ENCODE results near the gene ITPR1. TPM values are rescaled to one million over a fixed set of nuclear protein-coding genes. Genes with fewer than 3 reads are reported as not detected.

The ITPR1 gene
- total and polyA plus RNA-seq, 2 experiments from 2014 or later: 6.8 to 21.0 TPM

- H3K36me3 ChIP-seq (ENCODE audit: insufficient read depth): no peaks in the 10 kb centered on the region
- no peaks in the 10 kb centered on the region for H3K27me3 ChIP-seq (ENCODE audit: insufficient read depth)
- TF ChIP-seq, protein P1, sequence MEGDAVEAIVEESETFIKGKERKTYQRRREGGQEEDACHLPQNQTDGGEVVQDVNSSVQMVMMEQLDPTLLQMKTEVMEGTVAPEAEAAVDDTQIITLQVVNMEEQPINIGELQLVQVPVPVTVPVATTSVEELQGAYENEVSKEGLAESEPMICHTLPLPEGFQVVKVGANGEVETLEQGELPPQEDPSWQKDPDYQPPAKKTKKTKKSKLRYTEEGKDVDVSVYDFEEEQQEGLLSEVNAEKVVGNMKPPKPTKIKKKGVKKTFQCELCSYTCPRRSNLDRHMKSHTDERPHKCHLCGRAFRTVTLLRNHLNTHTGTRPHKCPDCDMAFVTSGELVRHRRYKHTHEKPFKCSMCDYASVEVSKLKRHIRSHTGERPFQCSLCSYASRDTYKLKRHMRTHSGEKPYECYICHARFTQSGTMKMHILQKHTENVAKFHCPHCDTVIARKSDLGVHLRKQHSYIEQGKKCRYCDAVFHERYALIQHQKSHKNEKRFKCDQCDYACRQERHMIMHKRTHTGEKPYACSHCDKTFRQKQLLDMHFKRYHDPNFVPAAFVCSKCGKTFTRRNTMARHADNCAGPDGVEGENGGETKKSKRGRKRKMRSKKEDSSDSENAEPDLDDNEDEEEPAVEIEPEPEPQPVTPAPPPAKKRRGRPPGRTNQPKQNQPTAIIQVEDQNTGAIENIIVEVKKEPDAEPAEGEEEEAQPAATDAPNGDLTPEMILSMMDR (conservative IDR thresholded peaks at IDR 0.05; ENCODE audit: low read depth in 2 of 2): peak; percentile 94 to 98
- TF ChIP-seq, protein P2, sequence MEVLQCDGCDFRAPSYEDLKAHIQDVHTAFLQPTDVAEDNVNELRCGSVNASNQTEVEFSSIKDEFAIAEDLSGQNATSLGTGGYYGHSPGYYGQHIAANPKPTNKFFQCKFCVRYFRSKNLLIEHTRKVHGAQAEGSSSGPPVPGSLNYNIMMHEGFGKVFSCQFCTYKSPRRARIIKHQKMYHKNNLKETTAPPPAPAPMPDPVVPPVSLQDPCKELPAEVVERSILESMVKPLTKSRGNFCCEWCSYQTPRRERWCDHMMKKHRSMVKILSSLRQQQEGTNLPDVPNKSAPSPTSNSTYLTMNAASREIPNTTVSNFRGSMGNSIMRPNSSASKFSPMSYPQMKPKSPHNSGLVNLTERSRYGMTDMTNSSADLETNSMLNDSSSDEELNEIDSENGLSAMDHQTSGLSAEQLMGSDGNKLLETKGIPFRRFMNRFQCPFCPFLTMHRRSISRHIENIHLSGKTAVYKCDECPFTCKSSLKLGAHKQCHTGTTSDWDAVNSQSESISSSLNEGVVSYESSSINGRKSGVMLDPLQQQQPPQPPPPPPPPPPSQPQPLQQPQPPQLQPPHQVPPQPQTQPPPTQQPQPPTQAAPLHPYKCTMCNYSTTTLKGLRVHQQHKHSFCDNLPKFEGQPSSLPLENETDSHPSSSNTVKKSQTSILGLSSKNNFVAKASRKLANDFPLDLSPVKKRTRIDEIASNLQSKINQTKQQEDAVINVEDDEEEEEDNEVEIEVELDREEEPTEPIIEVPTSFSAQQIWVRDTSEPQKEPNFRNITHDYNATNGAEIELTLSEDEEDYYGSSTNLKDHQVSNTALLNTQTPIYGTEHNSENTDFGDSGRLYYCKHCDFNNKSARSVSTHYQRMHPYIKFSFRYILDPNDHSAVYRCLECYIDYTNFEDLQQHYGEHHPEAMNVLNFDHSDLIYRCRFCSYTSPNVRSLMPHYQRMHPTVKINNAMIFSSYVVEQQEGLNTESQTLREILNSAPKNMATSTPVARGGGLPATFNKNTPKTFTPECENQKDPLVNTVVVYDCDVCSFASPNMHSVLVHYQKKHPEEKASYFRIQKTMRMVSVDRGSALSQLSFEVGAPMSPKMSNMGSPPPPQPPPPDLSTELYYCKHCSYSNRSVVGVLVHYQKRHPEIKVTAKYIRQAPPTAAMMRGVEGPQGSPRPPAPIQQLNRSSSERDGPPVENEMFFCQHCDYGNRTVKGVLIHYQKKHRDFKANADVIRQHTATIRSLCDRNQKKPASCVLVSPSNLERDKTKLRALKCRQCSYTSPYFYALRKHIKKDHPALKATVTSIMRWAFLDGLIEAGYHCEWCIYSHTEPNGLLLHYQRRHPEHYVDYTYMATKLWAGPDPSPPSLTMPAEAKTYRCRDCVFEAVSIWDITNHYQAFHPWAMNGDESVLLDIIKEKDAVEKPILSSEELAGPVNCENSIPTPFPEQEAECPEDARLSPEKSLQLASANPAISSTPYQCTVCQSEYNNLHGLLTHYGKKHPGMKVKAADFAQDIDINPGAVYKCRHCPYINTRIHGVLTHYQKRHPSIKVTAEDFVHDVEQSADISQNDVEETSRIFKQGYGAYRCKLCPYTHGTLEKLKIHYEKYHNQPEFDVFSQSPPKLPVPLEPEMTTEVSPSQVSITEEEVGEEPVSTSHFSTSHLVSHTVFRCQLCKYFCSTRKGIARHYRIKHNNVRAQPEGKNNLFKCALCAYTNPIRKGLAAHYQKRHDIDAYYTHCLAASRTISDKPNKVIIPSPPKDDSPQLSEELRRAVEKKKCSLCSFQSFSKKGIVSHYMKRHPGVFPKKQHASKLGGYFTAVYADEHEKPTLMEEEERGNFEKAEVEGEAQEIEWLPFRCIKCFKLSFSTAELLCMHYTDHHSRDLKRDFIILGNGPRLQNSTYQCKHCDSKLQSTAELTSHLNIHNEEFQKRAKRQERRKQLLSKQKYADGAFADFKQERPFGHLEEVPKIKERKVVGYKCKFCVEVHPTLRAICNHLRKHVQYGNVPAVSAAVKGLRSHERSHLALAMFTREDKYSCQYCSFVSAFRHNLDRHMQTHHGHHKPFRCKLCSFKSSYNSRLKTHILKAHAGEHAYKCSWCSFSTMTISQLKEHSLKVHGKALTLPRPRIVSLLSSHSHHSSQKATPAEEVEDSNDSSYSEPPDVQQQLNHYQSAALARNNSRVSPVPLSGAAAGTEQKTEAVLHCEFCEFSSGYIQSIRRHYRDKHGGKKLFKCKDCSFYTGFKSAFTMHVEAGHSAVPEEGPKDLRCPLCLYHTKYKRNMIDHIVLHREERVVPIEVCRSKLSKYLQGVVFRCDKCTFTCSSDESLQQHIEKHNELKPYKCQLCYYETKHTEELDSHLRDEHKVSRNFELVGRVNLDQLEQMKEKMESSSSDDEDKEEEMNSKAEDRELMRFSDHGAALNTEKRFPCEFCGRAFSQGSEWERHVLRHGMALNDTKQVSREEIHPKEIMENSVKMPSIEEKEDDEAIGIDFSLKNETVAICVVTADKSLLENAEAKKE (CRISPR knock-in tag; IDR thresholded peaks at IDR 0.05): no peak
- no peak overlapping the region for H3K27ac ChIP-seq (ENCODE audit: low read depth)
- Mint-ChIP-seq H3K4me3 (no peak overlapping the region), H3K27ac (no peak overlapping the region; the same call in 1 of the 2 replicates), H3K9me3 (no peaks in the 10 kb centered on the region; the same call in 2 of the 3 replicates), H3K27me3 (ENCODE audit: insufficient read depth, low read depth, poor library complexity) (peaks cover 1% of the 10 kb centered on the region), H3K4me1 (no peaks in the 10 kb centered on the region), H3K36me3 (ENCODE audit: low read depth) (no peaks in the 10 kb centered on the region)
- peak; percentile 79 for DNase-seq (ENCODE audit: low spot score)
- ATAC-seq: peak; percentile 80
- no peaks in the 10 kb centered on the region for H3F3A ChIP-seq (replicated peaks; ENCODE audit: low read depth)
- H3K9me2 ChIP-seq (ENCODE audit: insufficient read depth): no peaks in the 10 kb centered on the region
- H4K20me1 ChIP-seq (replicated peaks; ENCODE audit: insufficient read depth): no peaks in the 10 kb centered on the region
- H3K79me2 ChIP-seq (replicated peaks; ENCODE audit: insufficient read depth): no peaks in the 10 kb centered on the region
- no peak overlapping the region for H2AFZ ChIP-seq
- H3K4me3 ChIP-seq: no peak overlapping the region
- no peak overlapping the region for H3K4me2 ChIP-seq
- no peaks in the 10 kb centered on the region for H3K4me1 ChIP-seq (ENCODE audit: insufficient read depth)
These were observed 140.2 kb downstream of the ITPR1 start for GRCh38 chr3:4633078-4634004.

Measured in GM23338 (cell line).